Measurements from ENCODE around the gene SERPINB1. TPM values are rescaled to one million over a fixed set of nuclear protein-coding genes. Genes with fewer than 3 reads are reported as not detected.

The SERPINB1 gene
- polyA plus RNA-seq, 2 of the 4 experiments (the other 2 are of a cell fraction), result 52.7 to 135 TPM

- ATAC-seq, result no peak
- no peak for TF ChIP-seq BHLHE40 (IDR thresholded peaks at IDR 0.05; ENCODE audit: low read depth, low read length)
- no peak for TF ChIP-seq ZC3H11A (IDR thresholded peaks at IDR 0.05)
- no peak for TF ChIP-seq CBX8 (IDR thresholded peaks at IDR 0.05)
- TF ChIP-seq, protein P1, sequence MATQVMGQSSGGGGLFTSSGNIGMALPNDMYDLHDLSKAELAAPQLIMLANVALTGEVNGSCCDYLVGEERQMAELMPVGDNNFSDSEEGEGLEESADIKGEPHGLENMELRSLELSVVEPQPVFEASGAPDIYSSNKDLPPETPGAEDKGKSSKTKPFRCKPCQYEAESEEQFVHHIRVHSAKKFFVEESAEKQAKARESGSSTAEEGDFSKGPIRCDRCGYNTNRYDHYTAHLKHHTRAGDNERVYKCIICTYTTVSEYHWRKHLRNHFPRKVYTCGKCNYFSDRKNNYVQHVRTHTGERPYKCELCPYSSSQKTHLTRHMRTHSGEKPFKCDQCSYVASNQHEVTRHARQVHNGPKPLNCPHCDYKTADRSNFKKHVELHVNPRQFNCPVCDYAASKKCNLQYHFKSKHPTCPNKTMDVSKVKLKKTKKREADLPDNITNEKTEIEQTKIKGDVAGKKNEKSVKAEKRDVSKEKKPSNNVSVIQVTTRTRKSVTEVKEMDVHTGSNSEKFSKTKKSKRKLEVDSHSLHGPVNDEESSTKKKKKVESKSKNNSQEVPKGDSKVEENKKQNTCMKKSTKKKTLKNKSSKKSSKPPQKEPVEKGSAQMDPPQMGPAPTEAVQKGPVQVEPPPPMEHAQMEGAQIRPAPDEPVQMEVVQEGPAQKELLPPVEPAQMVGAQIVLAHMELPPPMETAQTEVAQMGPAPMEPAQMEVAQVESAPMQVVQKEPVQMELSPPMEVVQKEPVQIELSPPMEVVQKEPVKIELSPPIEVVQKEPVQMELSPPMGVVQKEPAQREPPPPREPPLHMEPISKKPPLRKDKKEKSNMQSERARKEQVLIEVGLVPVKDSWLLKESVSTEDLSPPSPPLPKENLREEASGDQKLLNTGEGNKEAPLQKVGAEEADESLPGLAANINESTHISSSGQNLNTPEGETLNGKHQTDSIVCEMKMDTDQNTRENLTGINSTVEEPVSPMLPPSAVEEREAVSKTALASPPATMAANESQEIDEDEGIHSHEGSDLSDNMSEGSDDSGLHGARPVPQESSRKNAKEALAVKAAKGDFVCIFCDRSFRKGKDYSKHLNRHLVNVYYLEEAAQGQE (IDR thresholded peaks at IDR 0.05), result no peak
- TF ChIP-seq HOXA7 (CRISPR knock-in tag; IDR thresholded peaks at IDR 0.05), result no peak
- TF ChIP-seq, protein P2, sequence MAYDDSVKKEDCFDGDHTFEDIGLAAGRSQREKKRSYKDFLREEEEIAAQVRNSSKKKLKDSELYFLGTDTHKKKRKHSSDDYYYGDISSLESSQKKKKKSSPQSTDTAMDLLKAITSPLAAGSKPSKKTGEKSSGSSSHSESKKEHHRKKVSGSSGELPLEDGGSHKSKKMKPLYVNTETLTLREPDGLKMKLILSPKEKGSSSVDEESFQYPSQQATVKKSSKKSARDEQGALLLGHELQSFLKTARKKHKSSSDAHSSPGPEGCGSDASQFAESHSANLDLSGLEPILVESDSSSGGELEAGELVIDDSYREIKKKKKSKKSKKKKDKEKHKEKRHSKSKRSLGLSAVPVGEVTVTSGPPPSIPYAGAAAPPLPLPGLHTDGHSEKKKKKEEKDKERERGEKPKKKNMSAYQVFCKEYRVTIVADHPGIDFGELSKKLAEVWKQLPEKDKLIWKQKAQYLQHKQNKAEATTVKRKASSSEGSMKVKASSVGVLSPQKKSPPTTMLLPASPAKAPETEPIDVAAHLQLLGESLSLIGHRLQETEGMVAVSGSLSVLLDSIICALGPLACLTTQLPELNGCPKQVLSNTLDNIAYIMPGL (CRISPR knock-in tag; IDR thresholded peaks at IDR 0.05; ENCODE audit: borderline replicate concordance), result no peak
- TF ChIP-seq ESRRA (IDR thresholded peaks at IDR 0.05; ENCODE audit: borderline replicate concordance, low read length), result no peak
- TF ChIP-seq RAD21 (conservative IDR thresholded peaks at IDR 0.05 in 1 of 2, IDR thresholded peaks at IDR 0.05 in 1 of 2), result no peak
- TF ChIP-seq ZNF302 (CRISPR knock-in tag; IDR thresholded peaks at IDR 0.05), result no peak
- no peak for TF ChIP-seq MAFK (IDR thresholded peaks at IDR 0.05; ENCODE audit: partially characterized antibody)
- Histone ChIP-seq H3K4me2 (no peak overlapping the region), H3K4me3 (no peak overlapping the region), H3K9me3 (no peaks in the 10 kb centered on the region), H3K27ac (no peak overlapping the region), H3K4me1 (no peaks in the 10 kb centered on the region)
- DNase-seq (ENCODE audit: low read depth in 1 of 2, low spot score in 1 of 2), result no peak
- WGBS (ENCODE audit: missing lambda C conversion rate), result 59% methylated on average over 6 of the region's 9 CpGs
- CTCF ChIA-PET, result interaction anchor here (5.1 kb wide), 1 partner anchor 19 kb away, joined by 23 read pairs; no protein-coding TSS in a partner anchor
- no peak for FAIRE-seq
- POLR2A ChIA-PET, result no interaction called here
Measured at GRCh38 chr6:2810092-2810671, 31.5 kb downstream of the SERPINB1 start.

- no peak overlapping the region for H3K4me3 ChIP-seq
- 77% methylated on average over 2 of the region's 2 CpGs for WGBS (ENCODE audit: missing lambda C conversion rate)
- H3K4me2 ChIP-seq, result no peak overlapping the region
- DNase-seq (ENCODE audit: low read depth in 1 of 2, low spot score in 1 of 2) (no peak), FAIRE-seq (no peak), ATAC-seq (no peak)
- TF ChIP-seq ATOH8 (CRISPR knock-in tag; IDR thresholded peaks at IDR 0.05; ENCODE audit: low read depth) (no peak), SMC3 (IDR thresholded peaks at IDR 0.05) (no peak), CHD4 (IDR thresholded peaks at IDR 0.05; ENCODE audit: borderline replicate concordance) (no peak), JUN (IDR thresholded peaks at IDR 0.05) (no peak), CBX2 (IDR thresholded peaks at IDR 0.05; ENCODE audit: borderline replicate concordance, low read depth) (no peak)
- ChIA-PET POLR2A (no interaction called here), CTCF (interaction anchor here (5.1 kb wide), 1 partner anchor 18 kb away, joined by 23 read pairs; no protein-coding TSS in a partner anchor)
- H3K27ac ChIP-seq, result no peak overlapping the region
- H3K4me1 ChIP-seq, result no peaks in the 10 kb centered on the region
- H3K9me3 ChIP-seq, result no peaks in the 10 kb centered on the region
Measured at GRCh38 chr6:2809015-2809414, 32.6 kb downstream of the SERPINB1 start.

All from A549 (cell line).